ENCODE results near the gene SAV1. TPM values are rescaled to one million over a fixed set of nuclear protein-coding genes. Genes with fewer than 3 reads are reported as not detected.
"Not testable (repeated sequence)": the region's sequence is repeated elsewhere in the genome, so short reads cannot be mapped to it uniquely, and the experiment has no call there.

SAV1 gene
- polyA plus RNA-seq, result 55.8 TPM

GRCh38 chr14:50667996-50668825 is at the start of gene SAV1:
Gene SAV1 (minus strand): TSS chr14:50668306. CDS start chr14:50667967, 339 bp downstream.
- no peaks in the 10 kb centered on the region for H3K36me3 Mint-ChIP-seq
- H3K27ac Mint-ChIP-seq, result peak within 1 kb of the TSS in 1 of 3 donors; percentile 94
- no peaks in the 10 kb centered on the region for H3K9me3 Mint-ChIP-seq
- H3K4me1 Mint-ChIP-seq, result peaks cover 21 to 26% (median 22%) of the 10 kb centered on the region in 3 donors
- peak within 1 kb of the TSS in 1 of 4 donors; percentile 99 for H3K4me3 Mint-ChIP-seq
- H3K27me3 Mint-ChIP-seq, result no peaks in the 10 kb centered on the region

GRCh38 chr14:50717811-50718210 is 49.7 kb upstream of the SAV1 start:
- Mint-ChIP-seq H3K36me3 (no peaks in the 10 kb centered on the region), H3K9me3 (no peaks in the 10 kb centered on the region), H3K27me3 (no peaks in the 10 kb centered on the region), H3K4me3 (no peak overlapping the region), H3K27ac (peak overlapping the region in 1 of 3 donors; percentile 71), H3K4me1 (peaks cover 2 to 5% (median 3%) of the 10 kb centered on the region in 3 donors)

- H3K9me3 Mint-ChIP-seq, result no peaks in the 10 kb centered on the region
- no peak overlapping the region for H3K4me3 Mint-ChIP-seq
- H3K27ac Mint-ChIP-seq, result no peak overlapping the region
- H3K27me3 Mint-ChIP-seq, result no peaks in the 10 kb centered on the region
- H3K36me3 Mint-ChIP-seq, result no peaks in the 10 kb centered on the region
- peaks cover 0 to 5% (median 2%) of the 10 kb centered on the region in 3 donors for H3K4me1 Mint-ChIP-seq
Measured at GRCh38 chr14:50714450-50715073, 46.5 kb upstream of the SAV1 start.

GRCh38 chr14:50711043-50711442 is 42.9 kb upstream of the SAV1 start:
- H3K36me3 Mint-ChIP-seq, result no peaks in the 10 kb centered on the region
- no peaks in the 10 kb centered on the region for H3K27me3 Mint-ChIP-seq
- H3K27ac Mint-ChIP-seq, result no peak overlapping the region
- no peak overlapping the region for H3K4me3 Mint-ChIP-seq
- peaks cover 0 to 1% (median 0%) of the 10 kb centered on the region in 3 donors for H3K9me3 Mint-ChIP-seq
- peaks cover 0 to 5% (median 0%) of the 10 kb centered on the region in 3 donors for H3K4me1 Mint-ChIP-seq

GRCh38 chr14:50705026-50705593 is 37.0 kb upstream of the SAV1 start:
- peaks cover 0 to 2% (median 0%) of the 10 kb centered on the region in 3 donors for H3K4me1 Mint-ChIP-seq
- H3K27ac Mint-ChIP-seq, result no peak overlapping the region
- H3K36me3 Mint-ChIP-seq, result no peaks in the 10 kb centered on the region
- H3K27me3 Mint-ChIP-seq, result no peaks in the 10 kb centered on the region
- H3K9me3 Mint-ChIP-seq, result peaks cover 0 to 5% (median 0%) of the 10 kb centered on the region in 3 donors
- H3K4me3 Mint-ChIP-seq, result no peak overlapping the region

- Mint-ChIP-seq H3K9me3 (peaks cover 0 to 5% (median 0%) of the 10 kb centered on the region in 3 donors), H3K36me3 (no peaks in the 10 kb centered on the region), H3K27me3 (no peaks in the 10 kb centered on the region), H3K4me1 (peaks cover 0 to 2% (median 0%) of the 10 kb centered on the region in 3 donors), H3K4me3 (no peak overlapping the region), H3K27ac (no peak overlapping the region)
Measured at GRCh38 chr14:50704454-50705010, 36.4 kb upstream of the SAV1 start.

- no peaks in the 10 kb centered on the region for H3K27me3 Mint-ChIP-seq
- H3K4me3 Mint-ChIP-seq, result no peak overlapping the region
- no peak overlapping the region for H3K27ac Mint-ChIP-seq
- H3K36me3 Mint-ChIP-seq, result peaks cover 7% of the 10 kb centered on the region
- peaks cover 0 to 5% (median 5%) of the 10 kb centered on the region in 3 donors for H3K4me1 Mint-ChIP-seq
- peaks cover 0 to 6% (median 2%) of the 10 kb centered on the region in 3 donors for H3K9me3 Mint-ChIP-seq
Measured at GRCh38 chr14:50697659-50698290, 29.7 kb upstream of the SAV1 start.

GRCh38 chr14:50694260-50694659 is 26.2 kb upstream of the SAV1 start:
- not testable (repeated sequence) for H3K36me3 Mint-ChIP-seq, H3K4me1 Mint-ChIP-seq, H3K27ac Mint-ChIP-seq, H3K4me3 Mint-ChIP-seq, H3K27me3 Mint-ChIP-seq
- peaks cover 4 to 11% (median 5%) of the 10 kb centered on the region in 3 donors for H3K9me3 Mint-ChIP-seq

GRCh38 chr14:50688875-50689274 is 20.8 kb upstream of the SAV1 start:
- Mint-ChIP-seq H3K27me3 (no peaks in the 10 kb centered on the region), H3K36me3 (peaks cover 7% of the 10 kb centered on the region), H3K9me3 (peaks cover 4 to 14% (median 5%) of the 10 kb centered on the region in 3 donors), H3K4me3 (no peak overlapping the region), H3K4me1 (no peaks in the 10 kb centered on the region), H3K27ac (no peak overlapping the region)

- Mint-ChIP-seq H3K27ac (no peak overlapping the region), H3K4me1 (peaks cover 16 to 30% (median 24%) of the 10 kb centered on the region in 3 donors), H3K9me3 (no peaks in the 10 kb centered on the region), H3K27me3 (no peaks in the 10 kb centered on the region), H3K36me3 (no peaks in the 10 kb centered on the region), H3K4me3 (peak overlapping the region in 1 of 4 donors; percentile 18)
Measured at GRCh38 chr14:50679674-50680073, 11.6 kb upstream of the SAV1 start.

GRCh38 chr14:50678163-50678562 is 10.1 kb upstream of the SAV1 start:
- no peaks in the 10 kb centered on the region for H3K36me3 Mint-ChIP-seq

GRCh38 chr14:50677527-50678063 is 9.5 kb upstream of the SAV1 start:
- Mint-ChIP-seq H3K9me3 (no peaks in the 10 kb centered on the region), H3K4me1 (peaks cover 16 to 32% (median 29%) of the 10 kb centered on the region in 3 donors), H3K36me3 (no peaks in the 10 kb centered on the region), H3K27me3 (no peaks in the 10 kb centered on the region), H3K27ac (peak overlapping the region; percentile 20 to 69 (median 41)), H3K4me3 (peak overlapping the region; percentile 39 to 84 (median 71))

More at GRCh38 chr14:50678163-50678562, 10.1 kb upstream of the SAV1 start:
- Mint-ChIP-seq H3K4me3 (peak overlapping the region in 2 of 4 donors; percentile 0 to 14), H3K27ac (peak overlapping the region in 2 of 3 donors; percentile 9 to 20), H3K27me3 (no peaks in the 10 kb centered on the region), H3K4me1 (peaks cover 16 to 32% (median 29%) of the 10 kb centered on the region in 3 donors), H3K9me3 (no peaks in the 10 kb centered on the region)

GRCh38 chr14:50676814-50677516 is 8.9 kb upstream of the SAV1 start:
- H3K4me3 Mint-ChIP-seq, result peak overlapping the region; percentile 39 to 84 (median 71)
- H3K27ac Mint-ChIP-seq, result peak overlapping the region; percentile 20 to 69 (median 41)
- no peaks in the 10 kb centered on the region for H3K9me3 Mint-ChIP-seq
- no peaks in the 10 kb centered on the region for H3K27me3 Mint-ChIP-seq
- H3K36me3 Mint-ChIP-seq, result no peaks in the 10 kb centered on the region
- H3K4me1 Mint-ChIP-seq, result peaks cover 16 to 34% (median 29%) of the 10 kb centered on the region in 3 donors

- H3K27me3 Mint-ChIP-seq, result no peaks in the 10 kb centered on the region
- no peaks in the 10 kb centered on the region for H3K36me3 Mint-ChIP-seq
- no peak overlapping the region for H3K4me3 Mint-ChIP-seq
- H3K4me1 Mint-ChIP-seq, result peaks cover 16 to 35% (median 29%) of the 10 kb centered on the region in 3 donors
- no peaks in the 10 kb centered on the region for H3K9me3 Mint-ChIP-seq
- peak overlapping the region in 1 of 3 donors; percentile 57 for H3K27ac Mint-ChIP-seq
Measured at GRCh38 chr14:50675597-50675996, 7.5 kb upstream of the SAV1 start.
